ENCODE data around the gene FSTL5. TPM values are rescaled to one million over a fixed set of nuclear protein-coding genes. Genes with fewer than 3 reads are reported as not detected.

The FSTL5 gene
- total and polyA plus RNA-seq, 10 of the 15 experiments (the other 5 are each of a cell fraction or from before 2014, with no cell fraction given) = 0.04 to 2.4 (median 0.08) TPM; not detected in 4

DNA sequence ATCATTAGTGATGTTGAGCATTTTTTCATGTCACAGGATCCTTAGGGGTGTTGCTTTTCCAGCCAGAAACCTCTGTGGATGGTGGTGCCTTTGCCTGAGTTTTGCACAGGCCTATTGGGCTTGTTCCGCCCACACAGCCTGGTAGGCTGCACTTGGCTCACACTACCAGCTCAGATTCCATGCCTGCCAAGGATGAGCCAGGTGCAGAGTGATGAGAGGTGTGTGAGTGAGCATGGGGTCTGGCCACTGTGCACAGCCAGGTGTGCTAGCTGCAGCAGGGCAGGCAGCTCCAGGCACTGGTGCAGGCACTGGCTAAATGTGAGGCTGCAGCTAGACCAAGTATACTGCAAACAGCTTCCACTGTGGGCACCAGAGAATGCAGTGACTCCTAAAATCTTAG lies 341.6 kb downstream of the FSTL5 start (continued):
- TF ChIP-seq MAX (IDR thresholded peaks at IDR 0.05; ENCODE audit: low read depth, low read length) = no peak

DNA sequence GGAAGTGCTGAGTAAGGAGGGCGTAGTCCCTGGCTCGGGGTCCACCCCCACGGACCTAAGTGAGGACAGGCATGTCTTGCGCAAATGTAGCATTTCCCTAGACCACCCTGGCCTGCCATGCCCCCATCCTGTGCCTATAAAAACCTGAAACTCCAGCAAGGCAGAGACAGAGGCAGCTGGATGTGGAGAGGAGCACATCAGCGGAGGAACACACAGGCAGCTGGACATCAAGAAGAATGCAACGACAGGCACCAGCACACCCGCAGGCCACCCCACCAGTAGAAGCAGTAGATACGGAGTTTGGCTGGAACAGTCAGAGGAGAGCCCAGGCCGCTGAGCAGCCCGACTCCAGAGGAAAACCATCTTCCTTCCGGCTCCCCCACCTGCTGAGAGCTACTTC lies 345.9 kb downstream of the FSTL5 start:
- 25% methylated on average over 11 of the region's 11 CpGs for WGBS (ENCODE audit: insufficient coverage, insufficient replicate concordance, low lambda C conversion rate, missing lambda C conversion rate)
- no peak for FAIRE-seq

More for the DNA sequence above, 345.9 kb downstream of the FSTL5 start:
- H3K27me3 ChIP-seq (replicated peaks in 1 of 2; ENCODE audit: control insufficient read depth in 2 of 2, insufficient read depth in 2 of 2, low read length in 1 of 2) = no peaks in the 10 kb centered on the region
- no TSS peak for BruUV-seq (replicated peaks)
- H3K4me2 ChIP-seq (ENCODE audit: control insufficient read depth, insufficient read depth) = no peak overlapping the region
- H3K9ac ChIP-seq (ENCODE audit: control insufficient read depth, insufficient read depth, low read length) = no peak overlapping the region
- TF ChIP-seq ZNF687 (IDR thresholded peaks at IDR 0.05) = no peak
- TF ChIP-seq POU2F2 (IDR thresholded peaks at IDR 0.05; ENCODE audit: borderline replicate concordance, low read depth, low read length) = no peak
- TF ChIP-seq, protein P1, sequence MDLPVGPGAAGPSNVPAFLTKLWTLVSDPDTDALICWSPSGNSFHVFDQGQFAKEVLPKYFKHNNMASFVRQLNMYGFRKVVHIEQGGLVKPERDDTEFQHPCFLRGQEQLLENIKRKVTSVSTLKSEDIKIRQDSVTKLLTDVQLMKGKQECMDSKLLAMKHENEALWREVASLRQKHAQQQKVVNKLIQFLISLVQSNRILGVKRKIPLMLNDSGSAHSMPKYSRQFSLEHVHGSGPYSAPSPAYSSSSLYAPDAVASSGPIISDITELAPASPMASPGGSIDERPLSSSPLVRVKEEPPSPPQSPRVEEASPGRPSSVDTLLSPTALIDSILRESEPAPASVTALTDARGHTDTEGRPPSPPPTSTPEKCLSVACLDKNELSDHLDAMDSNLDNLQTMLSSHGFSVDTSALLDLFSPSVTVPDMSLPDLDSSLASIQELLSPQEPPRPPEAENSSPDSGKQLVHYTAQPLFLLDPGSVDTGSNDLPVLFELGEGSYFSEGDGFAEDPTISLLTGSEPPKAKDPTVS (IDR thresholded peaks at IDR 0.05; ENCODE audit: low read depth, low read length) = no peak
- no peak for TF ChIP-seq BMI1 (IDR thresholded peaks at IDR 0.05; ENCODE audit: borderline replicate concordance)
- TF ChIP-seq IKZF2 (IDR thresholded peaks at IDR 0.05) = no peak
- no peak for TF ChIP-seq SMAD5 (IDR thresholded peaks at IDR 0.05; ENCODE audit: low read depth)
- TF ChIP-seq TBL1XR1 (IDR thresholded peaks at IDR 0.05; ENCODE audit: low read depth, low read length) = no peak
- no peak for TF ChIP-seq KDM1A (IDR thresholded peaks at IDR 0.05; ENCODE audit: borderline replicate concordance)
- no peak for TF ChIP-seq FOXM1 (IDR thresholded peaks at IDR 0.05; ENCODE audit: low read depth, low read length)
- TF ChIP-seq SKIL (IDR thresholded peaks at IDR 0.05; ENCODE audit: low read depth, poor library complexity, severe bottlenecking) = no peak
- no peak for TF ChIP-seq RELA (IDR thresholded peaks at IDR 0.05; ENCODE audit: borderline replicate concordance, partially characterized antibody)
- TF ChIP-seq TCF3 (IDR thresholded peaks at IDR 0.05; ENCODE audit: borderline replicate concordance, insufficient read depth, low read depth, low read length) = no peak
- no peak for TF ChIP-seq STAT3 (IDR thresholded peaks at IDR 0.05; ENCODE audit: low read depth, low read length)
- no peak for TF ChIP-seq RUNX3 (IDR thresholded peaks at IDR 0.05; ENCODE audit: low read length)
- no peak overlapping the region for H3K4me3 ChIP-seq
- H3K79me2 ChIP-seq (ENCODE audit: control insufficient read depth, insufficient read depth, low read length) = no peaks in the 10 kb centered on the region
- no peaks in the 10 kb centered on the region for H3K4me1 ChIP-seq (ENCODE audit: control insufficient read depth, insufficient read depth, low read length)
- RAD21 ChIA-PET (ENCODE audit: unreplicated experiment) = no interaction called here
- SMC1A ChIA-PET (ENCODE audit: uncharacterized antibody, unreplicated experiment) = no interaction called here
- DNase-seq (ENCODE audit: low read depth, low spot score) (no peak), ATAC-seq (no peak)
- H3K36me3 ChIP-seq (ENCODE audit: control insufficient read depth in 2 of 2, insufficient read depth in 2 of 2, low read length in 1 of 2) = no peaks in the 10 kb centered on the region
- H2AFZ ChIP-seq (ENCODE audit: control insufficient read depth, low read depth, low read length) = no peak overlapping the region
- intact Hi-C loops (cut with micrococcal nuclease; ENCODE audit: unreplicated experiment) = no loop called here
- POLR2A ChIA-PET = no interaction called here
- no peak overlapping the region for H3K27ac ChIP-seq (ENCODE audit: control insufficient read depth, insufficient read depth)
- no peaks in the 10 kb centered on the region for H4K20me1 ChIP-seq (ENCODE audit: control insufficient read depth, insufficient read depth)
- CTCF ChIA-PET = no interaction called here
- in situ Hi-C loops (cut with MboI) = no loop called here
- H3K9me3 ChIP-seq (replicated peaks; ENCODE audit: control insufficient read depth, insufficient read depth, low read length) = no peaks in the 10 kb centered on the region

Data from GM12878 (cell line).